Sigmoid colon (tissue), 4 donors: ENCODE results near the gene RAP1B.

Experiments used
- POLR2AphosphoS5 ChIP-seq, 4 donors: sonication (generic); formaldehyde crosslinking; IDR thresholded peaks; one replicate each; pipeline ENCODE4 v1.6.1; 2017; ENCODE audit warnings: antibody characterized with exemption in 4 of 4
- TF ChIP-seq, protein P1 (sequence below), 4 experiments: fragments of 450-650 bp in 3 of 4; fragments of 200-600 bp in 1 of 4; IDR thresholded peaks; one replicate each; pipeline ENCODE4 v1.5.1; 2016 to 2019; ENCODE audit warnings: antibody characterized with exemption in 4 of 4, mild to moderate bottlenecking in 3 of 4, moderate library complexity in 2 of 4

DNA sequence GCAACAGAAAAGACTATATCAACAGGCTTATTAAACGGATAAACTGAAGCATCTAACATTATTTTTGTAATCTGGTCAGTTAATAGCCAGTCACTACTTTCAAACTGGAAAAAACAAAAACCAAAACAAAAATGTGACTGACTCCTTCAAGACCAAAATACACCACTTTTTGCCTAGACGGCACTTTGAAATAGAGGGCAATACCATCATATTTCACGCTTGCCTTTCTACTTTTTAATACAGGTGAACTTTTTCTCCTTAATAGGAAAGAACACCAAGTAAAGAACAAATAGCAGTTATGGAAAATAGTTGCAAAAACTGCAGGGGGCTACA lies 75.5 kb downstream of the RAP1B start:
- TF ChIP-seq, protein P1, sequence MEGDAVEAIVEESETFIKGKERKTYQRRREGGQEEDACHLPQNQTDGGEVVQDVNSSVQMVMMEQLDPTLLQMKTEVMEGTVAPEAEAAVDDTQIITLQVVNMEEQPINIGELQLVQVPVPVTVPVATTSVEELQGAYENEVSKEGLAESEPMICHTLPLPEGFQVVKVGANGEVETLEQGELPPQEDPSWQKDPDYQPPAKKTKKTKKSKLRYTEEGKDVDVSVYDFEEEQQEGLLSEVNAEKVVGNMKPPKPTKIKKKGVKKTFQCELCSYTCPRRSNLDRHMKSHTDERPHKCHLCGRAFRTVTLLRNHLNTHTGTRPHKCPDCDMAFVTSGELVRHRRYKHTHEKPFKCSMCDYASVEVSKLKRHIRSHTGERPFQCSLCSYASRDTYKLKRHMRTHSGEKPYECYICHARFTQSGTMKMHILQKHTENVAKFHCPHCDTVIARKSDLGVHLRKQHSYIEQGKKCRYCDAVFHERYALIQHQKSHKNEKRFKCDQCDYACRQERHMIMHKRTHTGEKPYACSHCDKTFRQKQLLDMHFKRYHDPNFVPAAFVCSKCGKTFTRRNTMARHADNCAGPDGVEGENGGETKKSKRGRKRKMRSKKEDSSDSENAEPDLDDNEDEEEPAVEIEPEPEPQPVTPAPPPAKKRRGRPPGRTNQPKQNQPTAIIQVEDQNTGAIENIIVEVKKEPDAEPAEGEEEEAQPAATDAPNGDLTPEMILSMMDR (IDR thresholded peaks at IDR 0.05): no peak
- no peak for TF ChIP-seq POLR2AphosphoS5 (IDR thresholded peaks at IDR 0.05)
